ENCODE measurements around the gene PLCB4.

Gene PLCB4

GRCh38 chr20:9302091-9302462 lies 233.2 kb downstream of the PLCB4 start:
- Mint-ChIP-seq H3K4me1 (no peaks in the 10 kb centered on the region), H3K36me3 (ENCODE audit: low read depth) (no peaks in the 10 kb centered on the region), H3K27me3 (no peaks in the 10 kb centered on the region), H3K9me3 (no peaks in the 10 kb centered on the region), H3K27ac (no peak overlapping the region), H3K4me3 (no peak overlapping the region)
- DNase-seq (no peak), ATAC-seq (no peak)

DNA sequence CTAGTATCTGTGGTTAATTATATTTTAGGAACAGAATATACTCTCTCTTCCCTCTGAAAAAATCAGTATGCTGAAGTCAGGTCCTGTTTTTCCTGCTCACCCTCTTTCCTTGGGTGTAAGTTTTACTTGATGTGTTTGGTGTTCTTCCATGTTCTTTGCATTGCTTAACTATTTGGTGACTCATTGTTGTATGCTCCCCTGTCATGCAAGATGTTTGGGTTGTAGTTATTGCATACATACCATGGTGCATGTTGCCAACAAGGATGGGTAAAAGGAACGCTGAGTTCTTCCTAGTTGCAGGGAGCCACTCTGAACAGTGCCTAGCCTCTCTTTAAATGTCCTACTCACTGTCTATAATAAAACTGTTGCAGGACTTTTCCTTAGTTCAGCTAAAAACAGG lies 237.6 kb downstream of the PLCB4 start:
- ATAC-seq (no peak), DNase-seq (no peak)
- Mint-ChIP-seq H3K36me3 (ENCODE audit: low read depth) (no peaks in the 10 kb centered on the region), H3K27ac (no peak overlapping the region), H3K4me1 (no peaks in the 10 kb centered on the region), H3K9me3 (no peaks in the 10 kb centered on the region), H3K4me3 (no peak overlapping the region), H3K27me3 (no peaks in the 10 kb centered on the region)

DNA sequence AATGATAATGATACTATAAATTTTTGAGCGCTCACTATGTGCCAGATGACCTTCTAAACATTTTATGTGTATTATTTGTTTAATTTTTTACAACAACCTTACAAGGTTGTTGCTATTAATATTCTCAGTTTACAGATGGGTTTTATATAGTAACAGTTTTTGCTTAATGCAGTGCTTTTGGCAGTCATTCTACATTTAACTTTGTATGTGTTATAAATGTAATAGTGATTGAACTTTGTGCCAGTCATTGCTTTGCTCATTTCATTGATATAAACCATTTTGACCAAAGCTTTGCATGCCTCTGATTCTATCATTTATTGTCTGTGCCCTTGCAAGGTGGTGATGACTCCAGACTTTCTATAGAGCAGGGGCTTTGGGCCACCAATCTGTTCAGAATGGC lies 239.2 kb downstream of the PLCB4 start:
- Mint-ChIP-seq H3K27ac (no peak overlapping the region), H3K9me3 (no peaks in the 10 kb centered on the region), H3K27me3 (no peaks in the 10 kb centered on the region), H3K36me3 (ENCODE audit: low read depth) (no peaks in the 10 kb centered on the region), H3K4me1 (no peaks in the 10 kb centered on the region), H3K4me3 (no peak overlapping the region)
- ATAC-seq (no peak), DNase-seq (no peak)

DNA sequence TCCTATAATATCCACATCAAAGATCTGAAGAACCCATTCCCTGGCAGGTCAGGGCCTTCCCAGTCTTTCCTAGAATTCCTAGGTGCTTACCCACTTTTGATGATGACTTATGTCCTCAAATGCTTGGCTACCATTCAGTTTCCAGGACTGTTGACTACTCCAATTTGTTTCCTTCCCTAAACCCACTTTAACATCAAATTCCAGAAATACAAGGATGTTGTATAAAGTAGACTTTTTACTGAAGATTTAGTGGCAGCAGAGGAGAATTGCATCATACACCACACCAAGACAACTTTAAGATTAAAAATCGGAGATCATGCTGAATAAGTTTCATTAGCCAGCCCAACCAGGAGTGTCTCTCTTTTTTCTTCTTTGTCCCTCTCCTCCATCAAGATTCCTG lies 242.2 kb downstream of the PLCB4 start:
- H3K9me3 Mint-ChIP-seq = no peaks in the 10 kb centered on the region
- H3K4me1 Mint-ChIP-seq = no peaks in the 10 kb centered on the region
- H3K36me3 Mint-ChIP-seq (ENCODE audit: low read depth) = no peaks in the 10 kb centered on the region
- no peak overlapping the region for H3K4me3 Mint-ChIP-seq
- H3K27me3 Mint-ChIP-seq = no peaks in the 10 kb centered on the region
- no peak overlapping the region for H3K27ac Mint-ChIP-seq
- ATAC-seq (no peak), DNase-seq (no peak)

DNA sequence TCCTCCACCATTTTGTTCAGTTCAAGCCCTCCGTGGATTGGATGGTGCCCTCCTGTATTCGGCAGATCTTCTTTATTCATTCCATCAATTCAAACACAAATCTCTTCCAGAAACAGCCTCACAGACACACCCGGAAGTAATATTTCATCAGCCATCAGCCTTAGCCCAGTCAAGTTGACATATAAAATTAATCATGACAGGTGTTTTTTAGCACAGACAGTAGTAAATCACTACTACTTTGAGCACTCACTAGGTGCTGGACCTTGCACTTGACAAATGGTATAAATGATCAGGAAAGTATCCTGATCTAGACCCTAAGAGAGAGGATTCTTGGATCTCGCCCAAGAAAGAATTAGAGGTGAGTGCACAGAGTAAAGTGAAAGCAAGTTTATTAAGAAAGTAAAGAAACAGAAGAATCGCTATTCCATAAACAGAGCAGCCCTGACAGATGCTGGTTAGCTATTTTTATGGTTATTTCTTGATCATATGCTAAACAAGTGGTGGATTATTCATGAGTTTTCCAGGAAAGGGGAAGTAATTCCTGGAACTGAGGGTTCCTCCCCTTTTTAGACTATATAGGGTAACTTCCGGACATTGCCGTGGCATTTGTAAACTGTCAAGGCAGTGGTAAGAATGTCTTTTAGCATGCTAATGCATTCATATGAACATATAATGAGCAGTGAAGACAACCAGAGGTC lies 250.9 kb downstream of the PLCB4 start:
- no peaks in the 10 kb centered on the region for H3K36me3 Mint-ChIP-seq (ENCODE audit: low read depth)
- no peak overlapping the region for H3K27ac Mint-ChIP-seq
- no peak for DNase-seq
- ATAC-seq = no peak
- H3K27me3 Mint-ChIP-seq = no peaks in the 10 kb centered on the region
- H3K9me3 Mint-ChIP-seq = no peaks in the 10 kb centered on the region
- H3K4me1 Mint-ChIP-seq = peaks cover 8% of the 10 kb centered on the region
- H3K4me3 Mint-ChIP-seq = no peak overlapping the region

DNA sequence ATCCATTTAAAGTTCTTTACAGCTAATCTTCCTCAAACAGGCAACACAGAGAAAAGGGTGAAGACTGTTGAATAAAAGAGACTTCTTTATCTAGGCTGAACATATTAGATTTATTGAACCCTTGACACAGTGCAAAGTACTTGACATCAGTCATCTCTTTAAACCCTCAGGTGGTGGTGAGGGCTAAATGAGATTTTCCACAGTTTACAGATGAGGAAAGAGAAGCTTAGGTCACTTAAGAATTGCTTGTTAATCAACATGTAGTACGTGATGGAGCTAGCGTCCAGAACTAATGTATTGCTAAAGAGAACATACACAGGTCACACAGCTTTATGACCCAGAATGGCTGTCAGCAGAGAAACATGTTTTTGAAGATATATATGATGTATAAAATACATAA lies 252.1 kb downstream of the PLCB4 start:
- H3K36me3 Mint-ChIP-seq (ENCODE audit: low read depth) = no peaks in the 10 kb centered on the region
- no peak for ATAC-seq
- no peaks in the 10 kb centered on the region for H3K9me3 Mint-ChIP-seq
- H3K27me3 Mint-ChIP-seq = no peaks in the 10 kb centered on the region
- no peak overlapping the region for H3K27ac Mint-ChIP-seq
- H3K4me1 Mint-ChIP-seq = peaks cover 8% of the 10 kb centered on the region
- DNase-seq = no peak
- no peak overlapping the region for H3K4me3 Mint-ChIP-seq

DNA sequence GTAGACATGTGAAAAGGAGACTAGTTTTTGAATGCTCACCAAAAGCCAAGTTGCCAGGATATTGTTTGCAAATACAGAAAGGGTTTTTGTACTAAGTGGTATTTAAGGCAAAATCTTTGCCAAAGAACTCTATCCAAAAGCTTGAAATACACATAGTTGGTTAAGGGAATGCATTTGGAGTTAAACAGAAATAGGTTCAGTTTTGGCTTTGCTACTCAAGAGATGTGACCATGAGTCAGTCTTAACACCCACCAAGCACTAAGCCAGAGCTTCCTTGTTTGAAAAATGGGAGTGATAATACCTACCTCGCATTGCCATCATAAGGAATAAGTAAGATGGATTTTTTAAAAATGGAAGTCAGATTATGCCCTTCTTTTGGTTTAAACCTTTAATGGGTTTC lies 253.8 kb downstream of the PLCB4 start:
- Mint-ChIP-seq H3K36me3 (ENCODE audit: low read depth) (no peaks in the 10 kb centered on the region), H3K9me3 (no peaks in the 10 kb centered on the region), H3K27ac (no peak overlapping the region), H3K4me3 (no peak overlapping the region), H3K4me1 (peaks cover 8% of the 10 kb centered on the region), H3K27me3 (no peaks in the 10 kb centered on the region)
- ATAC-seq (no peak), DNase-seq (no peak)

DNA sequence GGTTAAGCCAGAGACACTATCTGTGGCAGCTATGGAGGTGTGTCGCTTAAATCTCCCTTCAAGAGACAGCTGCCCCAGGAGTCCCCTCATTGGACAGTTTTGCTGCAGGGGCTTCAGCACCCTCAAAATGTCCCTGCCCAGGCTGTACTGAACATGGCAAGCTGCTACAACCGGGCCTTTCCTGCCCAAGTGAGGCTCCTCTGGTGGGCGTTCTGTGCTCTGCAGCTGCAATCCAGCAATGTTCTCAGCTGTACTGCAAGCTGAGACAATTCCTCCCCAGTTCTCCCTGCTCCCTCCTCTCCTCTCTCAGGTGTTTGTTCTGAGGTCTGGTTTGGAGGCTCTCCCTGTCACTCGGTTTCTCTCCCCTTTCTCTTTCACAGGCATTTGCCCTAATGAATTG lies 254.7 kb downstream of the PLCB4 start:
- Mint-ChIP-seq H3K27me3 (no peaks in the 10 kb centered on the region), H3K9me3 (no peaks in the 10 kb centered on the region), H3K4me1 (peaks cover 8% of the 10 kb centered on the region), H3K27ac (no peak overlapping the region), H3K4me3 (no peak overlapping the region), H3K36me3 (ENCODE audit: low read depth) (no peaks in the 10 kb centered on the region)
- DNase-seq (no peak), ATAC-seq (no peak)

GRCh38 chr20:9329355-9330101 lies 260.6 kb downstream of the PLCB4 start:
- H3K36me3 Mint-ChIP-seq (ENCODE audit: low read depth) = no peaks in the 10 kb centered on the region
- no peak for ATAC-seq
- H3K9me3 Mint-ChIP-seq = no peaks in the 10 kb centered on the region

DNA sequence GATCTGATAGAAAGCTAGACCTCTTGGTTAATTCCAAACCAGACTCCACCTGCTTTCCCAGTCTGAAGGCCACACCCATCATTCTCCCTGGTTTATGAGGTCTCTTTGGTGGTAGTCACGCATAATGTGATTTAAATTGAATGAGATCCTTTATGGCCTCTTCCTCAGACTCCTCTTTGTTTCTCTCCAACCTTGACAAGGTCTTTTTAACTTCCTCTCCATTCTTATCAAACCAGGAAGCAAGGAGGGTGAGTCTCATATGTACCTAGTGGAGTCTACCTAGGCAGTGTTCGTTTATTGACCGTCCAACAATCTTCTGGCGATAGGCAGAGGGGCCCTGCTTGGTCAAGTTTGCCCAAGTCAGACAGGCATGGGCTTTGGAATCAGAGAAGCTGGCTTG lies 261.3 kb downstream of the PLCB4 start:
- no peak for ATAC-seq
- H3K36me3 Mint-ChIP-seq (ENCODE audit: low read depth) = no peaks in the 10 kb centered on the region
- no peaks in the 10 kb centered on the region for H3K4me1 Mint-ChIP-seq
- DNase-seq = no peak
- H3K9me3 Mint-ChIP-seq = no peaks in the 10 kb centered on the region
- H3K27ac Mint-ChIP-seq = no peak overlapping the region
- no peak overlapping the region for H3K4me3 Mint-ChIP-seq
- no peaks in the 10 kb centered on the region for H3K27me3 Mint-ChIP-seq

More at GRCh38 chr20:9329355-9330101, 260.6 kb downstream of the PLCB4 start:
- Mint-ChIP-seq H3K27ac (no peak overlapping the region), H3K27me3 (no peaks in the 10 kb centered on the region), H3K4me1 (no peaks in the 10 kb centered on the region), H3K4me3 (no peak overlapping the region)
- no peak for DNase-seq

GRCh38 chr20:9331707-9332435 lies 263.0 kb downstream of the PLCB4 start:
- H3K4me3 Mint-ChIP-seq = no peak overlapping the region
- H3K36me3 Mint-ChIP-seq (ENCODE audit: low read depth) = no peaks in the 10 kb centered on the region
- no peak overlapping the region for H3K27ac Mint-ChIP-seq
- no peaks in the 10 kb centered on the region for H3K9me3 Mint-ChIP-seq
- DNase-seq (no peak), ATAC-seq (no peak)
- H3K27me3 Mint-ChIP-seq = no peaks in the 10 kb centered on the region
- no peaks in the 10 kb centered on the region for H3K4me1 Mint-ChIP-seq

GRCh38 chr20:9332791-9333479 lies 264.0 kb downstream of the PLCB4 start:
- Mint-ChIP-seq H3K27ac (no peak overlapping the region), H3K36me3 (ENCODE audit: low read depth) (no peaks in the 10 kb centered on the region), H3K27me3 (no peaks in the 10 kb centered on the region), H3K9me3 (no peaks in the 10 kb centered on the region), H3K4me3 (no peak overlapping the region), H3K4me1 (no peaks in the 10 kb centered on the region)
- no peak for ATAC-seq
- no peak for DNase-seq

DNA sequence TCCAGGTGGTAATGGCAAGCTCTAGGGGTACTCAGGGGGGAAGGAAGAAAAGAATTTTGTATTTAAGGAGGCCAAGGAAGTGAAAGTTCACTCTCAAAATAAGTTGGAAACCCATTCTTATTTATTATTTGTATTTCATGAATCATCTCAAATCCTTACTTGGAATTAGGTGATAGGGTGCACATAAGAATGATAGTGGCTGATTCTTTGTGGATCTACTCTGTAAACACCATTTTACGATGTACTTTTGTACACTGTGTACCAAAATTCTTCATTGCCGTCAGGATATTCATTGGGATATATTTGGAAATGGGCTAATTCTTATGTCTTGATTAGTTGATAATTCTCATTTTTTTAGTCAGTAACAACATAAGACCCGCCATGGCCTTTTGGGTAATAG lies 266.0 kb downstream of the PLCB4 start:
- H3K9me3 Mint-ChIP-seq = no peaks in the 10 kb centered on the region
- no peaks in the 10 kb centered on the region for H3K4me1 Mint-ChIP-seq

GRCh38 chr20:9338101-9338500 lies 269.2 kb downstream of the PLCB4 start:
- Mint-ChIP-seq H3K27ac (no peak overlapping the region), H3K4me1 (no peaks in the 10 kb centered on the region), H3K4me3 (no peak overlapping the region), H3K36me3 (ENCODE audit: low read depth) (no peaks in the 10 kb centered on the region), H3K27me3 (no peaks in the 10 kb centered on the region), H3K9me3 (no peaks in the 10 kb centered on the region)
- DNase-seq = no peak
- ATAC-seq = no peak

More for the DNA sequence above, 266.0 kb downstream of the PLCB4 start:
- ATAC-seq (no peak), DNase-seq (no peak)
- H3K4me3 Mint-ChIP-seq = no peak overlapping the region
- H3K27me3 Mint-ChIP-seq = no peaks in the 10 kb centered on the region
- H3K27ac Mint-ChIP-seq = no peak overlapping the region
- no peaks in the 10 kb centered on the region for H3K36me3 Mint-ChIP-seq (ENCODE audit: low read depth)

GRCh38 chr20:9339708-9340107 lies 270.8 kb downstream of the PLCB4 start:
- Mint-ChIP-seq H3K27ac (no peak overlapping the region), H3K36me3 (ENCODE audit: low read depth) (no peaks in the 10 kb centered on the region), H3K4me1 (no peaks in the 10 kb centered on the region), H3K9me3 (no peaks in the 10 kb centered on the region), H3K4me3 (no peak overlapping the region), H3K27me3 (no peaks in the 10 kb centered on the region)
- no peak for ATAC-seq
- no peak for DNase-seq

Measured in activated naive CD8-positive, alpha-beta T cell treated with anti-CD3 and anti-CD28 coated beads, Interleukin-2, amount 50 U/mL, for 24 hours (primary cell).